Measurements from ENCODE around the gene PGGT1B. TPM values are rescaled to one million over a fixed set of nuclear protein-coding genes. Genes with fewer than 3 reads are reported as not detected.

Gene PGGT1B
- 11.0 and 18.8 TPM in 2 replicates for total RNA-seq

GRCh38 chr5:115262321-115263077 lies at the start of gene PGGT1B:
TSS of gene PGGT1B (minus strand) at chr5:115262877. CDS start at chr5:115262851, 26 bp downstream.

GRCh38 chr5:115296124-115297022 lies 33.7 kb upstream of the PGGT1B start, which contains the start of gene CCDC112:
TSS of gene CCDC112 (minus strand) at chr5:115296654. CDS start at chr5:115296543, 111 bp downstream.

GRCh38 chr5:115169487-115170133 lies 93.1 kb downstream of the PGGT1B start, which contains the start of gene TRIM36:
TSS of gene TRIM36 (minus strand) at chr5:115169908. CDS start at chr5:115169634, 274 bp downstream.

Small RNAs within 50 kb of the gene (small RNA-seq; reads per million reads assigned to genes)
- not detected for gene HMGN1P15

Other genes starting within 250 kb of the PGGT1B start
- gene TRIM36, start 93.0 kb downstream of the PGGT1B start, total RNA-seq = 0.98 TPM in 1 of 2 replicates, not detected in the other
- 0.39 and 0.54 TPM in 2 replicates for gene CCDC112, start 33.8 kb upstream of the PGGT1B start, total RNA-seq

All from placental epithelial cell (primary cell).